ENCODE data around the gene TRIM34.
"Not testable (repeated sequence)": the region's sequence is repeated elsewhere in the genome, so short reads cannot be mapped to it uniquely, and the experiment has no call there.

TRIM34 gene

GRCh38 chr11:5686426-5686825 is 61.6 kb downstream of the TRIM34 start:
- FAIRE-seq, result no peak

GRCh38 chr11:5688482-5688881 is 63.7 kb downstream of the TRIM34 start:
- no peak for FAIRE-seq

GRCh38 chr11:5689551-5689983 is 64.8 kb downstream of the TRIM34 start, which contains the start of gene TRIM22:
Gene TRIM22, plus strand, starts transcription at chr11:5689790. Its CDS starts 6,443 bp downstream, at chr11:5696233.
- FAIRE-seq, result no peak

GRCh38 chr11:5690216-5690615 is 65.4 kb downstream of the TRIM34 start:
- no peak for FAIRE-seq

GRCh38 chr11:5690736-5691135 is 65.9 kb downstream of the TRIM34 start:
- FAIRE-seq, result no peak

- not testable (repeated sequence) for FAIRE-seq
Measured at GRCh38 chr11:5691238-5691963, 66.6 kb downstream of the TRIM34 start.

- no peak for FAIRE-seq
Measured at GRCh38 chr11:5691964-5692361, 67.2 kb downstream of the TRIM34 start.
